ENCODE data around the gene EFHC1. TPM values are rescaled to one million over a fixed set of nuclear protein-coding genes. Genes with fewer than 3 reads are reported as not detected.

EFHC1 gene
- total RNA-seq, 1 experiment from 2014 or later: 24.6 TPM

- Histone ChIP-seq H3K9me3 (ENCODE audit: control insufficient read depth, insufficient read depth, low read depth, low read length) (no peaks in the 10 kb centered on the region), H3K4me1 (ENCODE audit: control insufficient read depth, insufficient read depth, low read length) (peaks cover 55% of the 10 kb centered on the region), H3K27ac (ENCODE audit: low read length) (peak overlapping the region; percentile 82), H3K36me3 (ENCODE audit: control insufficient read depth, insufficient read depth, low read length) (0 out of 2 replicates have a peak, but pooled peaks cover 2% of the 10 kb centered on the region), H3K27me3 (ENCODE audit: control insufficient read depth, insufficient read depth, low read length) (no peaks in the 10 kb centered on the region), H3K4me3 (ENCODE audit: low read depth in 2 of 2, low read length in 2 of 2) (peak overlapping the region in 1 of 2 experiments; percentile 25; a peak in 2 of 4 replicates)
- CTCF ChIA-PET: no interaction called here
- ATAC-seq: no peak
- POLR2A ChIA-PET: no interaction called here
- in situ Hi-C loops (cut with HindIII; ENCODE audit: low pct_unique_long_range_greater_than_20kb, low sequenced_read_pairs): no loop called here
- DNase-seq (ENCODE audit: low read depth, low spot score): no peak
- intact Hi-C loops (cut with micrococcal nuclease; ENCODE audit: unreplicated experiment): no loop called here
- no TSS peak for BruUV-seq (replicated peaks)
- TF ChIP-seq CTCF (IDR thresholded peaks at IDR 0.05): no peak
- TF ChIP-seq POLR2AphosphoS5 (IDR thresholded peaks at IDR 0.05; ENCODE audit: low read depth, low read length): no peak
- no peak for TF ChIP-seq TCF7L2 (IDR thresholded peaks at IDR 0.05; ENCODE audit: low read depth, low read length)
- no peak for TF ChIP-seq REST (IDR thresholded peaks at IDR 0.05; ENCODE audit: insufficient read depth in 1 of 2, low read depth in 2 of 2, low read length in 1 of 2)
- TF ChIP-seq SIN3A (IDR thresholded peaks at IDR 0.05; ENCODE audit: borderline replicate concordance, insufficient read depth, low read depth, low read length): no peak
These were observed 153.2 kb downstream of the EFHC1 start for GRCh38 chr6:52573295-52573694.

Other genes starting within 250 kb of the EFHC1 start
- not detected for gene IL17A, start 234.0 kb upstream of the EFHC1 start, total RNA-seq (2021; ENCODE audit: unreplicated experiment)
- gene IL17F, start 175.8 kb upstream of the EFHC1 start, total RNA-seq (2021; ENCODE audit: unreplicated experiment): not detected
- 107 TPM for gene MCM3, start 135.6 kb upstream of the EFHC1 start, total RNA-seq (2021; ENCODE audit: unreplicated experiment)
- gene PAQR8, start 58.2 kb upstream of the EFHC1 start, total RNA-seq (2021; ENCODE audit: unreplicated experiment): 3.6 TPM
- 56.7 TPM for gene TRAM2, start 156.7 kb downstream of the EFHC1 start, total RNA-seq (2021; ENCODE audit: unreplicated experiment)

Measured in Panc1 (cell line).